ENCODE data around the gene FHIT.

FHIT gene

GRCh38 chr3:60000311-60001105 lies 1250.7 kb downstream of the FHIT start:
- no peak for DNase-seq (ENCODE audit: low read depth in 2 of 2)

- peak in 1 of 2 experiments; percentile 6 for DNase-seq (ENCODE audit: low read depth in 2 of 2)
Observed at GRCh38 chr3:59998058-59998457, 1253.2 kb downstream of the FHIT start.

- no peak for DNase-seq (ENCODE audit: low read depth in 2 of 2)
Observed at GRCh38 chr3:59997583-59997982, 1253.7 kb downstream of the FHIT start.

GRCh38 chr3:59996056-59996455 lies 1255.2 kb downstream of the FHIT start:
- DNase-seq (ENCODE audit: low read depth in 2 of 2): peak in 1 of 2 experiments; percentile 10

- DNase-seq (ENCODE audit: low read depth in 2 of 2): no peak
Observed at GRCh38 chr3:59995563-59995962, 1255.7 kb downstream of the FHIT start.

- DNase-seq (ENCODE audit: low read depth in 2 of 2): no peak
Observed at GRCh38 chr3:59994732-59995304, 1256.4 kb downstream of the FHIT start.

GRCh38 chr3:59992578-59992977 lies 1258.7 kb downstream of the FHIT start:
- no peak for DNase-seq (ENCODE audit: low read depth in 2 of 2)

- DNase-seq (ENCODE audit: low read depth in 2 of 2): no peak
Observed at GRCh38 chr3:59990915-59991314, 1260.3 kb downstream of the FHIT start.

GRCh38 chr3:59982510-59982909 lies 1268.7 kb downstream of the FHIT start:
- no peak for DNase-seq (ENCODE audit: low read depth in 2 of 2)

- no peak for DNase-seq (ENCODE audit: low read depth in 2 of 2)
Observed at GRCh38 chr3:59981377-59981776, 1269.9 kb downstream of the FHIT start.

- DNase-seq (ENCODE audit: low read depth in 2 of 2): no peak
Observed at GRCh38 chr3:59980576-59980975, 1270.7 kb downstream of the FHIT start.

GRCh38 chr3:59979542-59979941 lies 1271.7 kb downstream of the FHIT start:
- no peak for DNase-seq (ENCODE audit: low read depth in 2 of 2)

- no peak for DNase-seq (ENCODE audit: low read depth in 2 of 2)
Observed at GRCh38 chr3:59978979-59979378, 1272.3 kb downstream of the FHIT start.

- no peak for DNase-seq (ENCODE audit: low read depth in 2 of 2)
Observed at GRCh38 chr3:59970796-59971195, 1280.5 kb downstream of the FHIT start.

GRCh38 chr3:59970376-59970775 lies 1280.9 kb downstream of the FHIT start:
- no peak for DNase-seq (ENCODE audit: low read depth in 2 of 2)

GRCh38 chr3:59968513-59969045 lies 1282.7 kb downstream of the FHIT start:
- no peak for DNase-seq (ENCODE audit: low read depth in 2 of 2)

GRCh38 chr3:59963676-59964075 lies 1287.6 kb downstream of the FHIT start:
- no peak for DNase-seq (ENCODE audit: low read depth in 2 of 2)

GRCh38 chr3:59957150-59957549 lies 1294.1 kb downstream of the FHIT start:
- no peak for DNase-seq (ENCODE audit: low read depth in 2 of 2)

GRCh38 chr3:59953104-59953503 lies 1298.1 kb downstream of the FHIT start:
- no peak for DNase-seq (ENCODE audit: low read depth in 2 of 2)

- DNase-seq (ENCODE audit: low read depth in 2 of 2): no peak
Observed at GRCh38 chr3:59949311-59949710, 1301.9 kb downstream of the FHIT start.

- DNase-seq (ENCODE audit: low read depth in 2 of 2): no peak
Observed at GRCh38 chr3:59946401-59946800, 1304.9 kb downstream of the FHIT start.

- DNase-seq (ENCODE audit: low read depth in 2 of 2): no peak
Observed at GRCh38 chr3:59940718-59941117, 1310.5 kb downstream of the FHIT start.

- DNase-seq (ENCODE audit: low read depth in 2 of 2): no peak
Observed at GRCh38 chr3:59939826-59940426, 1311.3 kb downstream of the FHIT start.
